Islet of Langerhans (tissue), 1 donor: ENCODE results near the gene KRT74.

Experiments
- FAIRE-seq: peaks from one replicate; lab custom pipeline; 2011; peaks lifted over from hg19 to GRCh38; lab: Jason Lieb, UNC

KRT74 gene

DNA sequence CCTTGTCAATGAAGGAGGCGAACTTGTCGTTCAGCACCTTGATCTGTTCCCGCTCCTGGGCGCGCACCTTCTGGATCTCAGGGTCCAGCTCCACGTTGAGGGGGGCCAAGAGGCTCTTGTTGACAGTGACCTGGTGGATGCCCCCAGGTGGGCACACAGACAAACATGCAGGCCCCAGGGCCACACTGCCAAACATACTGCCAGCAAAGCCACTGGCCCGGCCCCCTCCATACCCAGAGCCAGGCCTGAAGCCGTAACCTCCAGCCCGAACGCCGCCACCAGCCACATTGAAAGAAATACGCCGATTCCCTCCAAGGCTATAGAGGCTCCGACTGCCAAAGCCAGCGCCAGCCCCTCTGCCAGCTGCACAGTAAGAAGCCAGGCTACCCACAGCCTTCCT is 337 bp downstream of the KRT74 start:
- FAIRE-seq = no peak

- no peak for FAIRE-seq
Measured at GRCh38 chr12:52570511-52570910, 3.1 kb downstream of the KRT74 start.

DNA sequence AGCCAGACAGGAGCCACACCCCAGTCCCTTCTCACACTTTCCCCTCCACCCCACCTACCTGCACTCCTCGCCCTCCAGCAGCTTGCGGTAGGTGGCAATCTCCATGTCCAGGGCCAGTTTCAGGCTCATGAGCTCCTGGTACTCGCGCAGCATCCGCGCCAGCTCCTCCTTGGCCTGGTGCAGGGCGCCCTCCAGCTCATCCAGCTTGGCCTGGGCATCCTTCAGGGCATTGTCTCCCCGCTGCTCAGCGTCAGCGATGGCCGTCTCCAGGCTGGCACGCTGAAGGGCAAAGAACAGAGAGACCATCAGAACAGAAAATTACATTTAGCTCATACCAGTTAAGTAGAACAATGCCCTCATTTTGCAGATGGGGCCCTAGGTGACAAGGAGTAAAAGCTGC is 5.5 kb downstream of the KRT74 start:
- no peak for FAIRE-seq

DNA sequence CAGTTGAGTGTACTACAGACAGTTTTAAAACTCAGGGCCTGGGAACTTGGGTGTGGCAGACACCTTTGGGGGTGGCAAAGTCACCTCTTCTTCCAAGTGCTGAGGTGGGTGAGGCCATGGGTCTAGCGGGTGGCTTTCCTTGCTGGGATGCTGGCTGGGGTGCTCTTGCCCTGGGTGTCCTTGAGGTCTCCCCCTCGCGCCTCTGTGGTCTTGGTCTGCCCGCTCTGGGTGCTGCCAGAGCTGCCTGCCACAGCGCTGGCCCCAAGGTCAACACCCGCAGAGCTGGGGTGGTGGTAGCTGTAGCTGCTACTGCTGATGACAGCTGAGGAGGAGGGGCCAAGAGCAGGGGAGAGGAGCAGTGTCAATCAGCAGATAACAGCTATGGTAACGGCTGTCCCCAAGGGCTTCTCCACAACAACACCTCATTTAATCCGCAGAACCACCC is 6.8 kb downstream of the KRT74 start:
- no peak for FAIRE-seq

- no peak for FAIRE-seq
Measured at GRCh38 chr12:52564582-52564981, 9.1 kb downstream of the KRT74 start.

DNA sequence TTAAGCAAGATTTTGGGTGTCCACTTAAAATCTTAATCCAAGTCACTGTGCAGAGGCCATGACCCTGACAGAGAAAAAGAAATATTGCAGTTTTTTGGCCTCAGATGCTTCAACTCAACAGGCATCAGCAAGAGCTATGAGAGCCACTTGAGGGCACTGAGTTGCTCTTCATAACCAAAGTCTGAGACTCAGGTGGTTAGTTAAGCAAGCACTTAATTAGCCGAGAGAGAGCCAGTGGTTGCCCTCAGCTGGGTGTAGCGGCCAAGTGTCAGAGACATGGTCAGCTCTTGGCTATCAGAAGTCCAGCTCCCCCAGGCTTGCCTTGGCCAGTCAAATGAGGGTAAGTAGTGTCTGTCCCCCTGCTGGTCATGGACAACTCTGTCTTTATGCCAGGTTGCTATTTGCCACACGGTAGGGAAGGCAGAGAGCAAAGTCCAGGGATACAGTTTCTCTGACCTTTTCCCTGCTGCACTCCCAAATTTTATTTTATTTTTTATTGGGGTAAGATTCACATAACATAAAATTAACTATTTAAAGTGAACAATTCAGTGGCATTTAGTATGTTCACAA is 11.7 kb downstream of the KRT74 start:
- FAIRE-seq = no peak

GRCh38 chr12:52559979-52560378 is 13.7 kb downstream of the KRT74 start:
- FAIRE-seq = no peak

GRCh38 chr12:52558781-52559445 is 14.7 kb downstream of the KRT74 start:
- FAIRE-seq = no peak

DNA sequence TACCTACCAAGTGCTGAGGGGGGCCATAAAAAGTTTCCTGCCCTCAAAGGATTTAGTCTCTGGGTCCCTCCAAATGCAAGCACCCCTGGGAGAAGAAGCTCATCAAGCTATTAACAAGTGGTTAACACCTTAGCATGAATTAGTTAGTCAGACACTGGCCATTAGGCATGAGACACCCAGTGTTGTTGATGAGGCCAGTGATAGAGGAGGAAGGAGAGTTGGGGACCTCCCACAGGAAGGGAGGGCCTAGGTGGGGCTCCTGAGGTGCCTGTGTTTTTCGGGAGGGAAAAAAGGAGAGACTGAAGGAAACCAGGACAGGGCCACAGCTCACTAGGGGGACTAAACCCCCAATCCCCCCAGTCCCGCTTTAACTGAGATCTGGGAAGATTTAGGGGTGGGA is 16.2 kb downstream of the KRT74 start:
- no peak for FAIRE-seq

GRCh38 chr12:52555577-52555976 is 18.1 kb downstream of the KRT74 start:
- no peak for FAIRE-seq

- no peak for FAIRE-seq
Measured at GRCh38 chr12:52552681-52553195, 20.9 kb downstream of the KRT74 start, which contains the start of gene KRT71. Gene KRT71, minus strand, starts transcription at chr12:52553145. Its CDS starts 68 bp downstream, at chr12:52553077.

GRCh38 chr12:52552055-52552454 is 21.6 kb downstream of the KRT74 start:
- FAIRE-seq = no peak

DNA sequence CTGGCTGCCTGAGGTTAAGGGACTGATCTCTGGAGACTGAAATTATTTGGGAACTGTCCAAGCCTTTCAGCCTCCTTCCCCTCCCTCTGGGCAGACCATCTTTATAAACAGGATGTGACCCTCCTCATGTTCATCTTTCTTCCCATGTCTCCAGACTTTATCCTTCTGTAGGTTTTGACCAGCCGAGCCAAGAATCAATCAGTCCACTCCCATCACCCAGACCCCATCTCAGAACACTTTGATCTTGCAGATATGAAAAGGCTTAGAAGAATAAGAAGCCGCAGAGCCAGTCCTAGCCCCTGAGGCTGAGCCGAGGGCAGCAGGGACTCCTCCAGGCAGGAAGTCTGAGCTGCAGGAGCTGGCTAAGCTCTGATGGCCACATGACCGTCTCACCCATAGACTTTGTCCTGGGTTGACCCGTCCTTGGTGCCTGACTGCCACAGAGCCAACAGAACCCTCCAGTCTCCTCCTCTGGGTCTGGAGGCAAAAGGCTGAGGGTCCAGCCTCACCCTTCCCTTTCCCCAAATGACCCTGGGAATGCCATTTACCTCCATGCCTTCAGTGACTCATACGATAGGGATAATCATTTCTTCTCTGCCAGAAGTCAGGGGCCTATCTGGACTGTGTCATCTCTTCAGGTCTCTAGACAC is 22.3 kb downstream of the KRT74 start:
- no peak for FAIRE-seq

GRCh38 chr12:52546126-52546525 is 27.5 kb downstream of the KRT74 start:
- FAIRE-seq = no peak

DNA sequence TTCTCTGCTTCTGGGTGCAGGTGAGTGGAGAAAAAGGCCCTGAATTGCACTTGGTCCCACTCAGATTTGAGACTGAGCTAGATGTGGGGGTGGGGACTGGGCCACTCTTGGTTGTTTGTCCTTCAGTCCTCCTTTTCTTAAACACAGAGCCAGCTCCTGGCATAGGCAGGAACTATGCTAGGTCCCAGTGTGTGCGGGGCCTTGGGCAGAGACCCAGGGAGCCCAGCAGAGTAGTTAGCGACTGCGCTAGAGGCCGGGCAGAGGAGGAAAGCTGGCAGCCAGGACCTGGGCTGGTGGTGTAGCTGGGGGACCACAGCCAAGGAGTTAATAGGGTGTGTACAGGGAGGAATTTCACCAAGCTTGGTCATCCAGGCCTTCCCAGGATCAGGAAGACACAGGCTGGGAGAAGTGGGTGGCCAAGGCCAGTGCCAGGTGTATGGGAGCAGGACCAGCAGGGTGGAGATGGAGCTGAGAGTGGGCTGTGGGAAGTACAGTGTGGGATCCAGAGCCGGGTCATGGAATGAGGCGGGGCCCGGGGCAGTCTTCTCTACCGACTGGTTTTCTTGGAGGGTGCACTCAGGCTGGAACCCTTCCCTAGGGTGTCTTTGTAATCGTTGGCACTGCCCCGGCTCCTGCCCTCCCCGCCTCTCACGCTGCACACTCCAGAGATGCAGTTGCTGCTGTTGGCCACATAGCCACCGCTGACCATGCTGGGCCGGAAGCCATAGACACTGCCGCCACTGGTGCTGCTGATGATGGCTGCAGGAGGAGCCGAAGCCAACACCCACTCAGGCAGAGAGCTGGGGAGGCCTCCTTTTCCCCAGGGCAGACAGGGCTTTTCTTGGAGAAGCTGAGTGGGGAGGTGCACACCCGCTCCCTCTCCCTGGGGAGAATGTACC is 29.4 kb downstream of the KRT74 start:
- no peak for FAIRE-seq

GRCh38 chr12:52542785-52543318 is 30.8 kb downstream of the KRT74 start:
- no peak for FAIRE-seq

DNA sequence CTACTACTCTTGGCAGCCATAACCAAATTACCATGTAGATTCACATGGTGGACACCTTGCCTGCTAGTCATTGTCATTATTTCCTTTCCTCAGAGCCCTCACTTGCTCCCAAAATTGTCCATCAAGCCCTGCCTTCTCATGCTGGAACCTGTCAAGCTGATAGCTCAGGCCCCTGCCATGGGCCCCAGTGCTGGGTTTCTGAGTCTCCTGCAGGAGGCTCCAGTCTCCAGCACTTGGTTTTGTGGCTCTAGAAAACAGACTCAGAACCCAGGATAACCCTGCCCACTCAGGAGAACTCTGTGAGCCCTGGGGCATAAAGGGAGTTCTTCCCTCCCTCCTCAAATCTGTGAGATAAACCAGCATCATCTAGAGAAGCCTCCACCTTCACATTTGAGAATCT is 31.5 kb downstream of the KRT74 start:
- FAIRE-seq = no peak

DNA sequence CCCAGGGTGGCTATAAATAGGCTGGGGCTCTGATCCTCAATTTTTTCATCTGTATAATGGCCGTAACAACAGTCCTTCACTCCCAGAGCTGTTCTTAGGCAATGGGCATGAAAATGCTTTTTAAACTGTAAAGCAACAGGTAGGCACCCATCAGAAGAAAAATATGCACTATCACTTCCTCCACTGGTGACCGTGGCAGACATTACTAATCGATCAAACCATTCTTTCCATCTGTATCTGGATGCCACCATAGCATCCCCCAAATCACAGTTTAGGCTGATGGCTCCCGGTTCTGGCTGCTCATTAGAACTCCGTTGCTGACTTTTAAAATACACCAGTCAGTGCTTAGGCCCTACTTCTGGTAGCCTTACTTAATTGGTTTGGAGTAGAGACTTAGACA is 31.9 kb downstream of the KRT74 start:
- FAIRE-seq = no peak

DNA sequence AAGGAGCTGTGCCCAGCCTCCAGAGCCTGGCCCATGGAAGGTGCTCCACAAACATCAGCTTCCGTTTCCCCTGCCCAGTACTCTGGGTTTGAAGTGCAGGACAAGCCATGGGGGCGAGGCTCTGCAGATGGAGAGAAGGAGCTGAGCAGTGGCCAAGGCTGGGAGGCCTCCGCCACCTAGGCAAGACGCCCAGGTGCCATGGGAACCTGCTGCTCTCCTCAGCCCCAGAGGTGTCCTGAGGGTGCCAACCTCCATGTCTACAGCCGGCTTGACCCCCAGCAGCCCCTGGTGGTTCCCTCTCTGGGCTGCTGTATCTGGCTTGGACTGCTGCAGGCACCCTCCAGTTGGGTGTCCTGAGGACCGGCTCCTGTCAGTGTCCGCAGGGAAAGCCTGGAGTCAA is 33.1 kb downstream of the KRT74 start:
- no peak for FAIRE-seq

- no peak for FAIRE-seq
Measured at GRCh38 chr12:52539821-52540173, 33.8 kb downstream of the KRT74 start.

GRCh38 chr12:52539083-52539820 is 34.4 kb downstream of the KRT74 start:
- FAIRE-seq = no peak

- no peak for FAIRE-seq
Measured at GRCh38 chr12:52537101-52537500, 36.5 kb downstream of the KRT74 start.
